HG02763 (cell line): ENCODE measurements around the gene SLC25A42.
A peak's percentile ranks its signal among the peaks of the same experiment; 100 is the strongest.

ENCODE experiments used
- ATAC-seq: cut with Tn5 transposase; IDR thresholded peaks from one replicate; pipeline ENCODE4 v1.9.1; 2021; ENCODE audit warnings: mild to moderate bottlenecking, moderate library complexity; ENCODE audit not compliant: unreplicated experiment

Gene SLC25A42

DNA sequence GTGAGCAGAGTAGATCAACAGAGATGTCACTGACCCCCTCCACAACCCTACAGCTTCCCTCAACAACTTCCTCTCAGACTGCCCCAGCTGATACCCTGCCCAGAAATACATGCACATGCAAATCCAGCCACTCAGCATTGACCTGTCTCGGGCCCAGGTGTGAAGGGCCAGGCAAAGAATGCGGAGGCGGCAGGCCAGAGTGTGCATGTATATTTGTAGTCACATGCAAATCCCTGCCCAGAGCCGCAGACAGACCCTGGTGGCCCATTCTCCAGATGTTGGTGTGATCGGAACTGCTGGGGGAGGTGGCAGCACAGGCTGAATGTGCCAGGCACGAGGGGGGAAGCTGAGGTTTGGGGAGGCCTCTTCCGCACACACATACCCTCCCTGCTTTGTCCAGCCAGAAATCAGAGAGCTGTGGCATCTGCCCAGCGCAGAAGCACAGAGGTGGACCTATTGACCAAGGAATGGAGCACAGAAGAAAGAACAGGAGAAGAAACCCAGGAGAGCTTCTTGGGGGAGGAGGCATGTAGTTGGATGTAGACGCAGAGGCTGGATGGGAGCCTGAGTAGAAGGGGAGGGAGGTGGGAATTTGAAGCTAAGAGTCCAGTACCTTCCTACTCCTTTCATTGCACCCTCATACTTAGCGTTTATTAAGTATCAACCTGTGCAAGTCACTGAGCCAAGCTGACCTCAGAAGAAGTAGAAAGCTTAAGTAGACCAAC is 91.9 kb downstream of the SLC25A42 start:
- ATAC-seq: peak; percentile 64

- no peak for ATAC-seq
Measured at GRCh38 chr19:19157808-19158207, 94.0 kb downstream of the SLC25A42 start.

DNA sequence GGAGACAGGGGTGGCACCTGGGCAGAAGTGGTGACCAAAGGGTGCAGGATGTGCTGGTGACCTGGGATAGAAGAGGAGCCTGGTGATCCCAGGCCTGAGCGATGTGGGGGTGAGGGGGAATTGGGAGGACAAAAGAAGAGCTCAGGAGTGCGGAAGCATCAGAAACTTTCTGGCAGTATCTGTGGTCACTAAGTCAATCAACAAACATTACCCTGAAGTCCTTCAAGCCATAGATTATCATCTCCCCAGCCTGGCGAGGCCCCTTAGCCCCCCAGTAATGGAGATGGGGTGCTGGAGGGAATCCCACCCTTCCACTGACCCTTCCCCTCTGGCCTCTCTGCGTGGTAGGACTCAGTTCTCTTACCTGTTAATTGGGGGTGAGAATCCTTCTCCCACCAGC is 95.7 kb downstream of the SLC25A42 start:
- no peak for ATAC-seq

- ATAC-seq: no peak
Measured at GRCh38 chr19:19160461-19161035, 96.8 kb downstream of the SLC25A42 start.

DNA sequence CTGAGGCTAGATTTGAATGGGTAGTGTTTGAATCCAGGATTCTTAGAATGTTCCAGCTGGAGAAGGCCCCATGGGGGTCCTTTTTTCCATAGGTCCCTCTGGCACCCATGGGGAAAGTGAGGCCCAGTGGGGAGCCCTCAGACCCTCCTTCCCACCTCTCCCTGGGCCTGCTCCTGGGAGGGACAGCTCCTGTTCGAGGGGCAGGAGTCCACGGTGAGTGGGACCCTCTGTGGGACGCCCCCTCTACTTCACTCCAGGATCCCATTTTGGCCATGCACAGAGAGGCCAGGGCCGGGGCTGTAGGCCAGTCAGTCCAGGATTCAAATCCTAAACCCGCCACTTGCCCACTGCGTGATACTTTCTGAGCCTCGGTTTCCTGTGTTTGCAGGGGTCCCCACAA is 98.7 kb downstream of the SLC25A42 start:
- ATAC-seq: no peak
